HCT116 (cell line): ENCODE measurements around the gene FAM20B. TPM values are rescaled to one million over a fixed set of nuclear protein-coding genes. Genes with fewer than 3 reads are reported as not detected.

ENCODE experiments used
- ATAC-seq: fragments of 200-7000 bp; cut with Tn5 transposase; 2 replicates; pipeline ENCODE4 v1.9.1; 2020; ENCODE audit warnings: mild to moderate bottlenecking, moderate library complexity
- BruUV-seq: library from RNA; stranded (reverse); fragments of 400-500 nt; replicated peaks from 2 replicates; lab custom pipeline; 2021; lab: Mats Ljungman, UMichigan
- CTCF ChIA-PET: fragments of 300-600 bp; sonication (Branson Sonifier 250); formaldehyde crosslinking; loops from one replicate; lab custom pipeline; 2021; ENCODE audit warnings: antibody characterized with exemption; lab: Charles Lee
- POLR2A ChIA-PET: fragments of 300-600, 350-600 bp; sonication (Branson Sonifier 250); formaldehyde crosslinking; loops from one replicate; lab custom pipeline; 2021; ENCODE audit warnings: antibody characterized with exemption; lab: Charles Lee
- RAD21 ChIA-PET, 2 experiments: fragments of 300-600 bp; sonication (Branson Sonifier 250); formaldehyde crosslinking; loops; one replicate each; lab custom pipeline; 2023; ENCODE audit warnings: low total read pairs in 2 of 2; ENCODE audit not compliant: uncharacterized antibody in 2 of 2, unreplicated experiment in 2 of 2, low non-redundant PET in 1 of 2; lab: Charles Lee
- DNase-seq: peaks from one replicate; pipeline ENCODE4 v3.0.0-alpha.2; 2010; ENCODE audit warnings: low read depth, low spot score
- H2AFZ ChIP-seq: fragments of 200-600 bp; shearing (Covaris generic), sonication (generic); 2 replicates; pipeline ENCODE4 v1.6.1; 2017; ENCODE audit warnings: low read depth, mixed run types, mixed read lengths, antibody characterized with exemption, low read length; ENCODE audit not compliant: poor library complexity, severe bottlenecking
- H3K27ac ChIP-seq: 2 replicates; pipeline ENCODE4 v1.5.1; 2012; ENCODE audit warnings: low read depth, low read length
- H3K27me3 ChIP-seq: fragments of 200-600 bp; sonication (generic); 2 replicates; pipeline ENCODE4 v1.6.1; 2016; ENCODE audit warnings: mixed run types, low read length, mixed read lengths; ENCODE audit not compliant: insufficient read depth
- H3K36me3 ChIP-seq, 2 experiments: fragments of 200-500 bp in 1 of 2; fragments of 200-600 bp in 1 of 2; sonication (Bioruptor generic) in 1 of 2; sonication (generic) in 1 of 2; 2 replicates each; pipeline versions ENCODE4 v1.5.1 to v1.6.1; 2014 to 2016; ENCODE audit warnings: low read length in 2 of 2, inconsistent platforms in 1 of 2, mixed read lengths in 1 of 2, mixed run types in 1 of 2; ENCODE audit not compliant: insufficient read depth in 2 of 2, control insufficient read depth in 1 of 2
- H3K4me1 ChIP-seq, 2 experiments: fragments of 200-600 bp in 1 of 2; sonication (generic) in 1 of 2; 2 replicates each; pipeline versions ENCODE4 v1.5.1 to v1.6.1; 2012 to 2017; ENCODE audit warnings: low read length in 2 of 2, inconsistent platforms in 1 of 2, mild to moderate bottlenecking in 1 of 2, mixed read lengths in 1 of 2, mixed run types in 1 of 2, moderate library complexity in 1 of 2; ENCODE audit not compliant: insufficient read depth in 2 of 2, control insufficient read depth in 1 of 2
- H3K4me2 ChIP-seq: fragments of 200-600 bp; sonication (generic); 2 replicates; pipeline ENCODE4 v1.6.1; 2017; ENCODE audit warnings: mixed run types, low read length, mixed read lengths
- H3K4me3 ChIP-seq, 2 experiments: fragments of 200-600 bp in 1 of 2; sonication (generic) in 1 of 2; replicated peaks in 1 of 2; 2 replicates each; pipeline ENCODE4 v1.5.1; 2011 to 2016; ENCODE audit warnings: low read length in 2 of 2, control low read depth in 1 of 2, low read depth in 1 of 2, mild to moderate bottlenecking in 1 of 2, mixed read lengths in 1 of 2, mixed run types in 1 of 2
- H3K79me2 ChIP-seq: fragments of 200-600 bp; sonication (generic); 2 replicates; pipeline ENCODE4 v1.6.1; 2017; ENCODE audit warnings: mild to moderate bottlenecking, mixed run types, low read length, moderate library complexity, mixed read lengths; ENCODE audit not compliant: insufficient read depth
- H3K9ac ChIP-seq: fragments of 200-600 bp; sonication (generic); 2 replicates; pipeline ENCODE4 v1.6.1; 2016; ENCODE audit warnings: low read length, mixed read lengths
- H3K9me2 ChIP-seq: fragments of 200-600 bp; sonication (generic), shearing (Covaris generic); 2 replicates; pipeline ENCODE4 v1.6.1; 2017; ENCODE audit warnings: mixed run types, mild to moderate bottlenecking, moderate library complexity; ENCODE audit not compliant: insufficient read depth
- H3K9me3 ChIP-seq, 2 experiments: fragments of 200-500 bp in 1 of 2; fragments of 200-600 bp in 1 of 2; sonication (Bioruptor generic) in 1 of 2; sonication (generic) in 1 of 2; 2 replicates each; pipeline ENCODE4 v1.6.1; 2014 to 2017; ENCODE audit warnings: low read length in 2 of 2, mixed read lengths in 2 of 2, inconsistent platforms in 1 of 2, low read depth in 1 of 2, mild to moderate bottlenecking in 1 of 2, mixed run types in 1 of 2, moderate library complexity in 1 of 2; ENCODE audit not compliant: control insufficient read depth in 1 of 2, insufficient read depth in 1 of 2
- H4K20me1 ChIP-seq: fragments of 200-600 bp; sonication (generic), shearing (Covaris generic); 2 replicates; pipeline ENCODE4 v1.6.1; 2017; ENCODE audit warnings: mixed run types, mild to moderate bottlenecking, moderate library complexity; ENCODE audit not compliant: insufficient read depth
- CBX3 ChIP-seq: IDR thresholded peaks from 2 replicates; pipeline ENCODE4 v1.6.1; 2012; ENCODE audit warnings: low read depth
- ELF1 ChIP-seq: IDR thresholded peaks from 2 replicates; pipeline ENCODE4 v1.6.1; 2012; ENCODE audit warnings: low read depth, borderline replicate concordance
- JUND ChIP-seq: IDR thresholded peaks from 2 replicates; pipeline ENCODE4 v1.6.1; 2012
- RAD21 ChIP-seq: IDR thresholded peaks from 2 replicates; pipeline ENCODE4 v1.6.1; 2012; ENCODE audit warnings: low read depth, mild to moderate bottlenecking
- REST ChIP-seq: IDR thresholded peaks from 2 replicates; pipeline ENCODE4 v1.6.1; 2012; ENCODE audit warnings: low read depth
- SP1 ChIP-seq: IDR thresholded peaks from 2 replicates; pipeline ENCODE4 v1.6.1; 2012; ENCODE audit warnings: low read depth
- intact Hi-C: fragments of 100-400 bp; cut with micrococcal nuclease; formaldehyde crosslinking; loops from 2 replicates; pipeline ENCODE4 v1.10.0; 2022
- total RNA-seq: library from RNA; stranded (reverse); gene quantifications from one replicate; pipeline ENCODE4 v1.2.1, GENCODE V29; 2021; ENCODE audit not compliant: unreplicated experiment
- TF ChIP-seq, protein P1 (sequence below): IDR thresholded peaks from 2 replicates; pipeline ENCODE4 v1.6.1; 2012

The FAM20B gene
- total RNA-seq, 1 experiment from 2014 or later, result 36.7 TPM

GRCh38 chr1:179014123-179014522 lies 11.6 kb upstream of the FAM20B start:
- H3K4me3 ChIP-seq, result no peak overlapping the region
- no peak overlapping the region for H3K4me2 ChIP-seq
- no peaks in the 10 kb centered on the region for H3K36me3 ChIP-seq
- peaks cover 22 to 28% of the 10 kb centered on the region in 2 experiments for H3K4me1 ChIP-seq
- H3K9me2 ChIP-seq, result no peaks in the 10 kb centered on the region
- ATAC-seq, result no peak
- no peak overlapping the region for H3K27ac ChIP-seq
- H3K9ac ChIP-seq, result no peak overlapping the region
- no TSS peak for BruUV-seq
- no peak for DNase-seq
- H2AFZ ChIP-seq, result no peak overlapping the region
- no peak for TF ChIP-seq CBX3
- no peak for TF ChIP-seq JUND
- no peak for TF ChIP-seq RAD21
- TF ChIP-seq, protein P1, sequence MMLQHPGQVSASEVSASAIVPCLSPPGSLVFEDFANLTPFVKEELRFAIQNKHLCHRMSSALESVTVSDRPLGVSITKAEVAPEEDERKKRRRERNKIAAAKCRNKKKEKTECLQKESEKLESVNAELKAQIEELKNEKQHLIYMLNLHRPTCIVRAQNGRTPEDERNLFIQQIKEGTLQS, result no peak
- no peak for TF ChIP-seq REST
- no peak for TF ChIP-seq SP1
- no peak for TF ChIP-seq ELF1
- intact Hi-C loops, result no loop called here
- H3K27me3 ChIP-seq, result no peaks in the 10 kb centered on the region
- no peaks in the 10 kb centered on the region for H3K9me3 ChIP-seq
- ChIA-PET POLR2A (interaction anchor here (1.1 kb wide), 1 partner anchor 12 kb away, joined by 3 read pairs; no protein-coding TSS in a partner anchor), RAD21 (no interaction called here), CTCF (interaction anchor here (0.6 kb wide), 1 partner anchor 240 kb away, joined by 4 read pairs; no protein-coding TSS in a partner anchor)
- no peaks in the 10 kb centered on the region for H3K79me2 ChIP-seq
- no peaks in the 10 kb centered on the region for H4K20me1 ChIP-seq
